ENCODE results near the gene DOK6.

GRCh38 chr18:69658685-69659084 lies 258.0 kb downstream of the DOK6 start:
- TF ChIP-seq CTCF (IDR thresholded peaks at IDR 0.05; ENCODE audit: extremely low read depth in 1 of 2, insufficient read depth in 1 of 2, low read depth in 1 of 2, low read length in 2 of 2) (no peak), POLR2AphosphoS5 (IDR thresholded peaks at IDR 0.05; ENCODE audit: insufficient read depth, low read depth, low read length) (no peak), POLR2A (IDR thresholded peaks at IDR 0.05; ENCODE audit: low read depth, low read length) (no peak), EZH2 (IDR thresholded peaks at IDR 0.05; ENCODE audit: borderline replicate concordance, low read depth, low read length, severe bottlenecking) (no peak)

Data from endothelial cell of umbilical vein (primary cell).